ENCODE results near the gene VPREB1. TPM values are rescaled to one million over a fixed set of nuclear protein-coding genes. Genes with fewer than 3 reads are reported as not detected.
A peak's percentile ranks its signal among the peaks of the same experiment; 100 is the strongest.

Gene VPREB1
- polyA plus RNA-seq, 2 of the 4 experiments (the other 2 are of a cell fraction), result not detected

DNA sequence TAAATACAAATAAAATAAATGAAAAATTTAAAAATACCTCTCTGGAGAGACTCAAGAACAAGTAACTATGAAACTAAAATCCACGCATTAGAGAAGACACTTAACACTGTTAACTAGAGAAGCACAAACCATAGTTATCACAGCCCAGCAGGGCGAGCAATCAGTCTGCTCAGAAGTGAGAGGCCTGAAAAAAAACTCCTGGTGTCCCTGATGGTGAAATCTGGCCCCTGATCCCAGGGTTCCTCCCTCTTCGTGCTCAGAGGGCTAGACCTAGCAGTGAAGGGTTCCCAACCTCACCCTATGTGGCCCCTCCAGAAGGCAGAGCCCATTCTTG is 49.7 kb upstream of the VPREB1 start:
- H3K9me3 ChIP-seq, result no peaks in the 10 kb centered on the region
- H3K4me1 ChIP-seq, result no peaks in the 10 kb centered on the region
- DNase-seq (ENCODE audit: low read depth in 1 of 2, low spot score in 1 of 2) (no peak), ATAC-seq (no peak), FAIRE-seq (no peak)
- CTCF ChIA-PET, result interaction anchor here (0.6 to 5.0 kb wide), 8 partner anchors 10 to 230 kb away, joined by 3 to 34 read pairs (median 4); no protein-coding TSS in a partner anchor
- no peak overlapping the region for H3K4me3 ChIP-seq
- 6% methylated on average over 3 of the region's 3 CpGs for WGBS (ENCODE audit: missing lambda C conversion rate)
- POLR2A ChIA-PET, result no interaction called here
- TF ChIP-seq ZC3H11A (IDR thresholded peaks at IDR 0.05) (no peak), JUN (IDR thresholded peaks at IDR 0.05) (no peak), POLR2A (IDR thresholded peaks at IDR 0.05; ENCODE audit: low read length) (no peak), TP53 (CRISPR knock-in tag; IDR thresholded peaks at IDR 0.05) (no peak), EHF (CRISPR knock-in tag; IDR thresholded peaks at IDR 0.05) (no peak), NR3C1 (IDR thresholded peaks at IDR 0.05) (no peak), HDAC2 (IDR thresholded peaks at IDR 0.05) (no peak), SMC3 (IDR thresholded peaks at IDR 0.05) (no peak)
- TF ChIP-seq, protein P1, sequence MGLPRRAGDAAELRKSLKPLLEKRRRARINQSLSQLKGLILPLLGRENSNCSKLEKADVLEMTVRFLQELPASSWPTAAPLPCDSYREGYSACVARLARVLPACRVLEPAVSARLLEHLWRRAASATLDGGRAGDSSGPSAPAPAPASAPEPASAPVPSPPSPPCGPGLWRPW (IDR thresholded peaks at IDR 0.05), result no peak
- no peak overlapping the region for H3K4me2 ChIP-seq
- no peak overlapping the region for H3K27ac ChIP-seq

- Histone ChIP-seq H3K4me3 (no peak overlapping the region), H3K4me2 (no peak overlapping the region), H3K9me3 (no peaks in the 10 kb centered on the region), H3K27ac (no peak overlapping the region), H3K4me1 (no peaks in the 10 kb centered on the region)
- TF ChIP-seq CTCF (IDR thresholded peaks at IDR 0.05) (peak; percentile 64), ATOH8 (CRISPR knock-in tag; IDR thresholded peaks at IDR 0.05; ENCODE audit: low read depth) (no peak), TP53 (CRISPR knock-in tag; IDR thresholded peaks at IDR 0.05) (no peak), KDM5A (IDR thresholded peaks at IDR 0.05) (no peak), HDAC2 (IDR thresholded peaks at IDR 0.05) (no peak), E2F6 (IDR thresholded peaks at IDR 0.05; ENCODE audit: borderline replicate concordance, low read depth) (no peak), TFCP2L1 (CRISPR knock-in tag; IDR thresholded peaks at IDR 0.05) (no peak), NFE2L2 (conservative IDR thresholded peaks at IDR 0.05; ENCODE audit: low read length) (no peak), GATA3 (IDR thresholded peaks at IDR 0.05; ENCODE audit: borderline replicate concordance) (no peak), HOXB5 (CRISPR knock-in tag; IDR thresholded peaks at IDR 0.05) (no peak), RAD21 (conservative IDR thresholded peaks at IDR 0.05 in 1 of 2, IDR thresholded peaks at IDR 0.05 in 1 of 2) (peak; percentile 54 to 61), SREBF2 (IDR thresholded peaks at IDR 0.05) (no peak), HEYL (CRISPR knock-in tag; IDR thresholded peaks at IDR 0.05) (no peak), MAFK (IDR thresholded peaks at IDR 0.05; ENCODE audit: partially characterized antibody) (peak; percentile 83), RFX5 (IDR thresholded peaks at IDR 0.05) (no peak), PHF8 (IDR thresholded peaks at IDR 0.05; ENCODE audit: borderline replicate concordance, low read depth) (no peak), ZSCAN20 (CRISPR knock-in tag; IDR thresholded peaks at IDR 0.05) (no peak), CBX8 (IDR thresholded peaks at IDR 0.05) (no peak), FOSL2 (IDR thresholded peaks at IDR 0.05) (no peak), FOSL2 (CRISPR knock-in tag; IDR thresholded peaks at IDR 0.05) (no peak), FOSB (CRISPR knock-in tag; IDR thresholded peaks at IDR 0.05) (no peak), FOXS1 (CRISPR knock-in tag; IDR thresholded peaks at IDR 0.05) (no peak), MYC (IDR thresholded peaks at IDR 0.05; ENCODE audit: borderline replicate concordance, low read length) (no peak), SMC3 (IDR thresholded peaks at IDR 0.05) (0 out of 3 replicates have a peak, but pooled peaks have one; percentile 32), POLR2AphosphoS2 (conservative IDR thresholded peaks at IDR 0.05; ENCODE audit: low read length) (no peak), RCOR1 (IDR thresholded peaks at IDR 0.05; ENCODE audit: low read depth, low read length) (no peak), EHF (CRISPR knock-in tag; IDR thresholded peaks at IDR 0.05) (no peak), ZFP36 (IDR thresholded peaks at IDR 0.05; ENCODE audit: borderline replicate concordance, partially characterized antibody) (peak; percentile 44)
- TF ChIP-seq, protein P2, sequence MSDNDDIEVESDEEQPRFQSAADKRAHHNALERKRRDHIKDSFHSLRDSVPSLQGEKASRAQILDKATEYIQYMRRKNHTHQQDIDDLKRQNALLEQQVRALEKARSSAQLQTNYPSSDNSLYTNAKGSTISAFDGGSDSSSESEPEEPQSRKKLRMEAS (IDR thresholded peaks at IDR 0.05), result no peak
- TF ChIP-seq, protein P3, sequence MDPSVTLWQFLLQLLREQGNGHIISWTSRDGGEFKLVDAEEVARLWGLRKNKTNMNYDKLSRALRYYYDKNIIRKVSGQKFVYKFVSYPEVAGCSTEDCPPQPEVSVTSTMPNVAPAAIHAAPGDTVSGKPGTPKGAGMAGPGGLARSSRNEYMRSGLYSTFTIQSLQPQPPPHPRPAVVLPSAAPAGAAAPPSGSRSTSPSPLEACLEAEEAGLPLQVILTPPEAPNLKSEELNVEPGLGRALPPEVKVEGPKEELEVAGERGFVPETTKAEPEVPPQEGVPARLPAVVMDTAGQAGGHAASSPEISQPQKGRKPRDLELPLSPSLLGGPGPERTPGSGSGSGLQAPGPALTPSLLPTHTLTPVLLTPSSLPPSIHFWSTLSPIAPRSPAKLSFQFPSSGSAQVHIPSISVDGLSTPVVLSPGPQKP (IDR thresholded peaks at IDR 0.05; ENCODE audit: low read depth, low read length), result no peak
- peak; percentile 64 to 75 for DNase-seq (ENCODE audit: low read depth in 1 of 2, low spot score in 1 of 2)
- ATAC-seq, result peak; percentile 89 to 99
- peak; percentile 7 for FAIRE-seq
- POLR2A ChIA-PET, result no interaction called here
- 44% methylated on average over 7 of the region's 7 CpGs for WGBS (ENCODE audit: missing lambda C conversion rate)
- CTCF ChIA-PET, result interaction anchor here (0.6 to 5.0 kb wide), 17 partner anchors 8 to 229 kb away, joined by 3 to 34 read pairs (median 3); no protein-coding TSS in a partner anchor
Measured at GRCh38 chr22:22195265-22196017, 49.1 kb upstream of the VPREB1 start.

Measured in A549 (cell line).